ENCODE measurements around the gene ENTR1. TPM values are rescaled to one million over a fixed set of nuclear protein-coding genes. Genes with fewer than 3 reads are reported as not detected.

Gene ENTR1, protein sequence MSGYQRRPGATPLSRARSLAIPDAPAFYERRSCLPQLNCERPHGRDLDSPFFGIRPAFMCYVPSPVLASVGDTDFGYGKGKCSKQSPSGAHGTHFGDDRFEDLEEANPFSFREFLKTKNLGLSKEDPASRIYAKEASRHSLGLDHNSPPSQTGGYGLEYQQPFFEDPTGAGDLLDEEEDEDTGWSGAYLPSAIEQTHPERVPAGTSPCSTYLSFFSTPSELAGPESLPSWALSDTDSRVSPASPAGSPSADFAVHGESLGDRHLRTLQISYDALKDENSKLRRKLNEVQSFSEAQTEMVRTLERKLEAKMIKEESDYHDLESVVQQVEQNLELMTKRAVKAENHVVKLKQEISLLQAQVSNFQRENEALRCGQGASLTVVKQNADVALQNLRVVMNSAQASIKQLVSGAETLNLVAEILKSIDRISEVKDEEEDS
- total RNA-seq, result 10 to 100 TPM; 49.2 to 54.9 TPM

DNA sequence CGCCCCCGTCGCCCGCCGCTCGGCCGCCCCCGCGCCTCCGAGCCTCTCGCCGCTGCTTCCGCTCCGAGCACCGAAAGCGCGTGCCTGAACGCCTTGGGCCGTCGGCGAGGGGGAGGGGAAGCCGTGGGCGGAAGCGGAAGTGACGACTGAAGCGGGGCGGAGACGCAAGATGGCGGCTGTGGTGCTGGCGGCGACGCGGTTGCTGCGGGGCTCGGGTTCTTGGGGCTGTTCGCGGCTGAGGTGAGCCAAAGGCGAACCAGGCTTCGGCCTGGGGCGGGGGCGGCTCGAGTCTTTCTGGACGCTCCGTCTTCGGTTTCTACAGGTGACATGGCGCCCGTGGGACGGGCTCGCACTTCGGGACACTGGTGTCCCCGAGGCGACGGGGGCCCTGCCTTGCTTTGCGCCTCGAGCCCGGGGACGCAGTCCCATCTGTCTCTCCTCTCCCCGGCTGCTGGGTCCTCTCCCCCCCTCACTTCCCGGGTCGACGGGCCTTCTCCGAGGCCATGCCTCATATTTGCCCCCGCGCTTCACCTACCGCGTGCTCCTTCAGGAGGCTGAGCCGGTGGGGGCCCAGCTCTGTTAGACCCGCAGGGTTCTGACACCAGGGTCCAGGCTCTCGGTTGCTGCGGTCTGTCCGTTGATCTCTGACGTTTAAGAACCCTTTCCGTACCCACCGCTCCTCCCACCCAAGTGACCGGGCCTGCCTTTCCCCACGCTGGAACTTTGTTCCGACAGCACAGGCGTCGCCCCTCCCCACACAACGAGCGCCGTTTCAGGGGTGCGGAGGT, at the start of gene ENTR1, which contains the start of gene PMPCA:
ENTR1 (minus strand) TSS at position 115 of the 788 bp plus-strand sequence. CDS start 217 bp downstream, outside the sequence.
PMPCA (plus strand) TSS at position 159 of the 788 bp plus-strand sequence; CDS start at position 170, 11 bp downstream.
- Mint-ChIP-seq H3K27ac (peak within 1 kb of the TSS; percentile 84), H3K4me3 (peak within 1 kb of the TSS; percentile 87), H3K36me3 (ENCODE audit: low read depth) (peaks cover 58% of the 10 kb centered on the region), H3K9me3 (no peaks in the 10 kb centered on the region), H3K27me3 (no peaks in the 10 kb centered on the region), H3K4me1 (peaks cover 52% of the 10 kb centered on the region)
- ChIA-PET POLR2A (interaction anchor here (0.8 to 3.4 kb wide), 10 partner anchors 10 to 317 kb away, joined by 3 to 27 read pairs (median 4); partner anchors contain the start of genes DNLZ, SNAPC4 and TMEM250), CTCF (interaction anchor here (0.8 to 3.3 kb wide), 4 partner anchors 10 to 47 kb away, joined by 3 to 22 read pairs (median 6); partner anchors contain the start of genes DNLZ and SNAPC4)
- peak; percentile 94 for DNase-seq

DNA sequence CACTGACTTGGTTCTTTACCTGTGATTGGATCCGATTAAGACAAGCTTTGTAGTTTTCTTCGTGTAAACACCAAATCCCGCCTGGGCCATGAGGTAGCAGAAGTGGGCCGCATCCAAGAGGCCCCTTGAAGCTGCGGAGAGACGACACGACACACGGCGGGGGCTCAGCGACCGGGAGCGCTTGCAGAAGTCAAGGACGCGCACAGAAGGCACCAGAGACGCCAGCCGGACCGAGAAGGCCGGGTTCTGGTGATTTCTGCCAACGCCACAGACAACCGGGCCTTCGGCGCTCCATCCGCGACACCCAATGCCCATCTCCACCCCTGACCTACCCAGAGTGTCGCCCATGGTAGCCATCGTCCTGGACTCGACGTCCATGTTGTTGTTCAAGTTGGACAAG, 49.0 kb upstream of the ENTR1 start:
- no peak overlapping the region for H3K4me3 Mint-ChIP-seq
- DNase-seq, result no peak
- no peaks in the 10 kb centered on the region for H3K27me3 Mint-ChIP-seq
- H3K27ac Mint-ChIP-seq, result no peak overlapping the region
- CTCF ChIA-PET, result no interaction called here
- POLR2A ChIA-PET, result no interaction called here
- H3K4me1 Mint-ChIP-seq, result no peaks in the 10 kb centered on the region
- peaks cover 66% of the 10 kb centered on the region for H3K36me3 Mint-ChIP-seq (ENCODE audit: low read depth)
- H3K9me3 Mint-ChIP-seq, result no peaks in the 10 kb centered on the region

DNA sequence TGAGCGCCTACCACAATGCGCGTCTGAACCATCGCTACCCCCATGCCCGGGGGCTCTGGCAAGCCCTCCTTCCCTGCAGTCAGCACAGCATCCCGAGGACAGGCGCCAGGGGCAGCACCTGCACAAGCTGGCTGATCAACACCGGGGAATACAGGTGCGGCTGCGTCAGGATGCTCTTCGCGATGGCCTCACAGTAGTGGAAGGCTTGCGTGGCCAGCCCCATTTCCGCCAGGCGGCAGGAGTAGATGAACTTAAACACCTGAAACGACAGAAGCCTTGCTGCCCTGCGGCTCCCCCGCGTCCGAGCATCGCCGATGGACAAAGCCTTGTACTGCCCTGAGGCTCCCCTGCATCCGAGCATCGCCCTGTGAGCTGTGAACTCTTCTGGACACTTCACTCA, 46.9 kb upstream of the ENTR1 start:
- CTCF ChIA-PET, result no interaction called here
- Mint-ChIP-seq H3K27ac (no peak overlapping the region), H3K27me3 (no peaks in the 10 kb centered on the region), H3K4me3 (no peak overlapping the region), H3K36me3 (ENCODE audit: low read depth) (peaks cover 69% of the 10 kb centered on the region), H3K9me3 (no peaks in the 10 kb centered on the region), H3K4me1 (no peaks in the 10 kb centered on the region)
- POLR2A ChIA-PET, result no interaction called here
- no peak for DNase-seq

DNA sequence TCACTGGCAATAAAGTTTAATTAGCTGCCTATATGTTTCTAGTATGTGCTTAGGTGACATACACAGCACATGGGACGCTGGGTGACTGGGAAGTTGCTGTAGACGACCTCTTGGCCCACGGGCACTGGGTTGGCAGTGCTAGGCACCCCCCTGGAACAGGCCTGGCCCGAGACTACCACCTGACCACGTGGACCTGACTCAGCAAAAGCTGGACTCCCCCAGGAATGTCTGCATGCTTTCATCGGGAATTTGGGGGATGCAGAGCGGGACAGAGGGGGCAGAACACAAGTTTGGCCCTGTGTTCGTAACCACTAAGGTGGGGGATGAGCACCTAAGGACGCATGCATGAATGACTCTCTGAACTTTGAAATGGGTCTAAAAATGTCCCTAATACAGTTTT, 45.8 kb upstream of the ENTR1 start:
- CTCF ChIA-PET, result no interaction called here
- peaks cover 71% of the 10 kb centered on the region for H3K36me3 Mint-ChIP-seq (ENCODE audit: low read depth)
- no peaks in the 10 kb centered on the region for H3K4me1 Mint-ChIP-seq
- no peaks in the 10 kb centered on the region for H3K9me3 Mint-ChIP-seq
- POLR2A ChIA-PET, result no interaction called here
- no peak overlapping the region for H3K27ac Mint-ChIP-seq
- H3K4me3 Mint-ChIP-seq, result no peak overlapping the region
- no peaks in the 10 kb centered on the region for H3K27me3 Mint-ChIP-seq
- no peak for DNase-seq

DNA sequence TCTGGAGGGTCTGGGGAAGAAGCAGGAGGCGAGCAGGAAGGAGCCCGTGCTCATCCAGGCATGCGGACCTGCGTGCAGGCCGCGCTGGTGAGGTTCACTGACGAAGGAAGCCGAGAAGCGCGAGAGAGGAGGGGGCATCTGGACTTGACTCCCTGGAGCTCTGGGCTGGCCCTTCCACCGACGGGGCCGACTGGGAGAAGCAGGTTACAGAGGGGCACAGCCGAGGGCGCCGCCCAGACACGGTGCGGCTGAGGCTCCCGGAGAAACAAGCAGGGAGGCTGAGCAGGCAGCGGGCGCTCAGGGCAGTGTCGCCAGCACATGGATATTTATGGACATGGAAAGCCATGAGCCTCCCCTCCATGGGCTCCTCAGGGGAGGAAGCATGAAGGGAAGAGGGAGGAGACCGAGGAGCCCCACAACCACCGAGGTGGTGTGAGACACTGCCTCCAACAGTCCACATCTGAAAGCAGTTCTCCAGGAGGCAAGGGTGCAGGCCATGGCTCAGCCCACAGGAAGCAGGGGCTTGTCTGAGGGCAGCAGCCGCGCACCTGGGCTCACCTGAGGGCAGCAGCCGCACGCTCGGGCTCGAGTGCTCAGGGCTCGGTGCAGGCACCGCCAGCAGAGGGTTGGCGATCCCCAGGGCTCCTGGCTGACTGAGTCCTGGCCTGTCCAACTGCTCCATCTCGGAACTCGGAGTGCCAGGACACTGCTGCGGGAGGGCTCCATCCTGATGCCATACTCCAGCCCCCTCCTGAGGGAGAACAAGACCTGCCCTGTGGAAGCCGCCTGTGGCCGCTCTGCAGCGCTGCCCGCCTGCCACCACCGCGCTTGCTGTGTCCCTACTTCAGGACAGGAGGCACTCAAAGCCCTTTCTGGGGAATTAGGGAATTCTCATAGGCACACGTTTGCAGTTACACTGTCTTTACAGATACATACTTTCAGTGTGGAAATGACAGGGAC, 44.9 kb upstream of the ENTR1 start:
- CTCF ChIA-PET, result no interaction called here
- H3K9me3 Mint-ChIP-seq, result no peaks in the 10 kb centered on the region
- POLR2A ChIA-PET, result interaction anchor here (1.4 kb wide), 1 partner anchor 13 kb away, joined by 3 read pairs; no protein-coding TSS in a partner anchor
- peaks cover 73% of the 10 kb centered on the region for H3K36me3 Mint-ChIP-seq (ENCODE audit: low read depth)
- H3K4me1 Mint-ChIP-seq, result no peaks in the 10 kb centered on the region
- no peak overlapping the region for H3K27ac Mint-ChIP-seq
- H3K4me3 Mint-ChIP-seq, result no peak overlapping the region
- DNase-seq, result no peak
- no peaks in the 10 kb centered on the region for H3K27me3 Mint-ChIP-seq

DNA sequence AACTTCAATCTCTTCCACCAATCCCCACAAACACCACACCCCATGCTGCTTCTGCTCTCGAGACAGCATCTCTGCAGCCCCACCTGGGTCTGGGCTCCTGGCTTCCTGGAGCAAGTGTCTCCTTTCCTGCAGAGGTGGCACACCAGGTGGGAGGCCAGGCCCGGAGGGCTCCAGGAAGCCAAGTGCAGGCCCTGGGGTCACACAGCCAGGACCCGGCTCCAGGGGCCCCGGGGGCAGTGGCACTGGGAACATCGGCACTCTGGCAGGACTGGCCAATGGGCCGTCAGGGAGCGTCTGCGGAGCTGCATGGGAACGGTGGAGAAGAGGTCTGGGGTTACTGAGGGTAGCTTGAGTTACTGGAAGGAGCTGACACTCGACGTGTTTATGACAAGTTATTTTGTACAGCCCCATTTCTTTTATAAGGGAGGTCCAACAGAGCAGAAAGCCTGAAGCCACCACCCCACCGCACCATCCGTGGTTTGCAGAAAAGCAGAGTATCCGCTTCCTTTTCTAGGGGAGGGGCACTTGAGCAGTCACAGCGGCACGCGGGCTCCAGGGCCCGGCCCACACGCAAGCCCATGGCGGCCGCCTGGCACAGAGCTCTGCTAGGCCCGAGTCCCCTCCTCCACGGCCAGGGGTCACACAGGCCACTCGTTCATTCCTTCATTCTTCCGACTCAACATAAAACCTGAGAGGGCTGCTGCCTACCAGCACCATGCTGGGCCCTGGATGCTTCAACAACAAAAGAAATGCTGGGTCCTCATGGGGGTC, 43.8 kb upstream of the ENTR1 start:
- Mint-ChIP-seq H3K4me3 (no peak overlapping the region), H3K4me1 (no peaks in the 10 kb centered on the region), H3K36me3 (ENCODE audit: low read depth) (peaks cover 75% of the 10 kb centered on the region), H3K27ac (no peak overlapping the region), H3K27me3 (no peaks in the 10 kb centered on the region), H3K9me3 (no peaks in the 10 kb centered on the region)
- ChIA-PET POLR2A (interaction anchor here (1.4 kb wide), 1 partner anchor 14 kb away, joined by 3 read pairs; no protein-coding TSS in a partner anchor), CTCF (no interaction called here)
- no peak for DNase-seq

DNA sequence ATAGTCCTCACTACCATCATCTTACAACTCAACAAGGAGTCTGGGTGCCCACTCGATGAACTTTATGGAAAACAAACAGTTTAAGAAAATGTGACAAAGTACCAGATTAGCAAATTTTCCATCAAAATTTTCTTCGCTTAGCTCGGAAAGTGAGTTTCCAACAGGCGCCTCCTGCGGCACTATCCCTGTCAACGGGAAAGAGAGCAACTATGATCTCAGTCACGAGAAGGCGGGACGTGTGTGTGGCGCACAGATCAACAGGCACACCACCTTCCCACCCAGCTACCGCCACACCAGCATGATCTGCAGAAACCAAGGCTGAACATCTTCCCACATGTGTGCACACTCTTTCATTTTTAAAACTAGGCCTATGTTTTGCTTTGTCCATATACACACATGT, 42.9 kb upstream of the ENTR1 start:
- no peak for DNase-seq
- no peak overlapping the region for H3K4me3 Mint-ChIP-seq
- no peak overlapping the region for H3K27ac Mint-ChIP-seq
- POLR2A ChIA-PET, result no interaction called here
- no peaks in the 10 kb centered on the region for H3K27me3 Mint-ChIP-seq
- CTCF ChIA-PET, result interaction anchor here (0.6 kb wide), 1 partner anchor 605 kb away, joined by 3 read pairs; no protein-coding TSS in a partner anchor
- peaks cover 71% of the 10 kb centered on the region for H3K36me3 Mint-ChIP-seq (ENCODE audit: low read depth)
- no peaks in the 10 kb centered on the region for H3K4me1 Mint-ChIP-seq
- no peaks in the 10 kb centered on the region for H3K9me3 Mint-ChIP-seq

DNA sequence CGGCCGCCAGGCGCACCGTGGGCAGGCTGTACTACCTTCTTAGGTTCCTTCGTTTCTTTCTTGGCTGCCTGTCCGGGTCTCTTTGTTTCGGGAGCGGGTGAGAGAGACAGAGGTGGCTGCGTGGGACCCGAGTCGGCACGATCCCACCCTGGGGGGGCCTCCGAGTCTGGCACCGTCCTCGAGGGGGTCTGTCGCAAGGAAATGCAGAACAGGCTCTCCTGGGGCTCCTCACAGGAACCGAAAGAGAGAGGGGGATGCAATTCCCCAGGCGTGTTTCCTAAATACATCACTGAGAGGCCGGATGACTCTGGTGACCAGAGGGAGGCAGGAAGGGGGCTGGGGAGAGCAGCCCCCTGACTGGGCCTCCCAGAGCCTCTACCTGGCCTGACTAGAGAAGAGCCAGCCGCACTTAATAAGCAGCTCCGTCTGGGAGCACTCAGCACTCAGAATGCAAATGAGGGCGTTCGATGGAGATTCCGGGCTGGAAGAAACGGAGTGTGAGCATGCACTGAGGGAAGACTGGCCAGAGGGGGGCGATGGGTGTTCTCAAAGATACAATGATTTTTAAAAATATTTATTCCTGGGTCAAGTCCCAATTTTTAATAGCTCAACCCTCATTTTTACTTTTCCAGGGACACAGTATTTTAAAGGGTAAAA, 40.9 kb upstream of the ENTR1 start:
- peaks cover 77% of the 10 kb centered on the region for H3K36me3 Mint-ChIP-seq (ENCODE audit: low read depth)

DNA sequence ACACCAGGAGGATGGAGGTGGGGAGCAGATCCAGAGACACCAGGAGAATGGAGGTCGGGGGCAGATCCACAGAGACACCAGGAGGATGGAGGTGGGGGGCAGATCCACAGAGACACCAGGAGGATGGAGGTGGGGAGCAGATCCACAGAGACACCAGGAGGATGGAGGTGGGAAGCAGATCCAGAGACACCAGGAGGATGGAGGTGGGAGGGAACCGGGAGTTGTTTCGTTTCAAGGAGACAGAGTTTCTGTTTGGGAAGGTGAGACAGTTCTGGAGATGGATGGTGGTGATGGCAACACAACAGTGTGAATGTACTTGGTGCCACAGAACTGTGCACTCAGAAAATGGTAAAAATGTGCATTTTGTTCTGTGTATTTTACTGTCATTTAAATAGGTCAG, 38.2 kb upstream of the ENTR1 start:
- peaks cover 63% of the 10 kb centered on the region for H3K36me3 Mint-ChIP-seq (ENCODE audit: low read depth)
- CTCF ChIA-PET, result no interaction called here
- POLR2A ChIA-PET, result no interaction called here

More for the DNA sequence above, 40.9 kb upstream of the ENTR1 start:
- ChIA-PET POLR2A (no interaction called here), CTCF (no interaction called here)
- no peak for DNase-seq
- H3K4me3 Mint-ChIP-seq, result no peak overlapping the region
- H3K9me3 Mint-ChIP-seq, result no peaks in the 10 kb centered on the region
- no peaks in the 10 kb centered on the region for H3K27me3 Mint-ChIP-seq
- no peaks in the 10 kb centered on the region for H3K4me1 Mint-ChIP-seq
- H3K27ac Mint-ChIP-seq, result no peak overlapping the region

DNA sequence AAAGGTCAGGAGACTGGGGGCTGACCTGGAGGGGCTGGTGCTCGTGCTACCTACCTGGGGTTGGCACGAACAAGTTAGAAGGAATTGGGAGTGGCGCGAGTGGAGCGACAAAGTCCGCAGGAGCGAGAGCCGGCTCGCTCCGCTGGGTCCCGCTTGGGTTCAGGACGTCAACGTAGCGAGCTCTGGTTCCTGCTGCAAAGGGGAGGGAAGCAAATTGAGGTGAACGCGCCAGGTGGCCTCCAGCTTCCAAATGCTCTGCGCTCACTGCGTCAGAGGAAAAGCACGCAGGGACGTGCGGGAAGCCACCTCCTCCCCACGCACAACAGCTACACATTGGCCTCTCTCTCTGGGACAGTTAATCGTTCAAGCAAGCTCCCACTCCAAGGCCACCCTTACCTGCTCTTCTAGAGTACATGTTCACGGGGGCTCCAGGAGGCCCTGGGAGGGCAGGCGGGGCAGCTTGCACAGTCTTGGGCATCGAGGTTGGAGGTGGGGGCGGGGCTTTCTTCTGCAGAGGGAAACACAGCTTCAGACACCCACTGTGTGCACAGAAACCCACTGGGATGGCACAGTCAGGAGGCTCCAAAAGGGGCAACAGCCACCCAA, 36.9 kb upstream of the ENTR1 start:
- no peaks in the 10 kb centered on the region for H3K27me3 Mint-ChIP-seq
- no peaks in the 10 kb centered on the region for H3K4me1 Mint-ChIP-seq
- H3K27ac Mint-ChIP-seq, result no peak overlapping the region
- ChIA-PET POLR2A (no interaction called here), CTCF (no interaction called here)
- peaks cover 64% of the 10 kb centered on the region for H3K36me3 Mint-ChIP-seq (ENCODE audit: low read depth)
- no peak overlapping the region for H3K4me3 Mint-ChIP-seq
- H3K9me3 Mint-ChIP-seq, result no peaks in the 10 kb centered on the region
- DNase-seq, result no peak

More for the DNA sequence above, 38.2 kb upstream of the ENTR1 start:
- H3K9me3 Mint-ChIP-seq, result no peaks in the 10 kb centered on the region
- H3K4me3 Mint-ChIP-seq, result no peak overlapping the region
- DNase-seq, result no peak
- no peaks in the 10 kb centered on the region for H3K4me1 Mint-ChIP-seq
- no peak overlapping the region for H3K27ac Mint-ChIP-seq
- no peaks in the 10 kb centered on the region for H3K27me3 Mint-ChIP-seq

DNA sequence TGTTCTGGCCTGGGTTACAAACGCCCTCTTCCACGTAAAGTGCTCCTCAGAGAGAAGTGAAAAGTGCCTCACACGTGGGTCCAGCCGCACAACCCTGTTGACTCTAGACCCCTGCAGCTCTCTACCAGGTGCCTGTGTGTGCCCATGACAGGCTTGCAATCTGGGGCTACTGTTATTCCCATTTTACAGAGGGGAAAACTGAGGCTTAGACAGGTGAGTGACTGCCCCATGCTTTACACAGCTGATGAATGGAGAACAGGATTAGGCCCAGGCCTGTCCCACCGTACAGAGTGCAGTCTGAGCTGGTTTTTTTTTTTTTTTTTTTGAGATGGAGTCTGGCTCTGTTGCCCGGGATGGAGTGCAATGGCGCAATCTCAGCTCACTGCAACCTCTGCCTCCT, 35.4 kb upstream of the ENTR1 start:
- CTCF ChIA-PET, result interaction anchor here (0.7 kb wide), 1 partner anchor 189 kb away, joined by 4 read pairs; no protein-coding TSS in a partner anchor
- POLR2A ChIA-PET, result interaction anchor here (1.6 kb wide), 1 partner anchor 12 kb away, joined by 3 read pairs; no protein-coding TSS in a partner anchor
- H3K9me3 Mint-ChIP-seq, result no peaks in the 10 kb centered on the region
- no peaks in the 10 kb centered on the region for H3K4me1 Mint-ChIP-seq
- H3K27ac Mint-ChIP-seq, result no peak overlapping the region
- no peak overlapping the region for H3K4me3 Mint-ChIP-seq
- H3K27me3 Mint-ChIP-seq, result no peaks in the 10 kb centered on the region
- DNase-seq, result no peak
- peaks cover 60% of the 10 kb centered on the region for H3K36me3 Mint-ChIP-seq (ENCODE audit: low read depth)
